Mesangial cell (primary cell): ENCODE data around the gene RNU1-3. TPM values are rescaled to one million over a fixed set of nuclear protein-coding genes. Genes with fewer than 3 reads are reported as not detected.

Source experiments
- total RNA-seq: library from RNA; depleted of rRNA; stranded (reverse); fragments of >200 nt; gene quantifications from 2 replicates; pipeline ENCODE4 v1.2.3, GENCODE V29; 2015

Gene RNU1-3
- total RNA-seq: under 0.01 TPM in 2 replicates

DNA sequence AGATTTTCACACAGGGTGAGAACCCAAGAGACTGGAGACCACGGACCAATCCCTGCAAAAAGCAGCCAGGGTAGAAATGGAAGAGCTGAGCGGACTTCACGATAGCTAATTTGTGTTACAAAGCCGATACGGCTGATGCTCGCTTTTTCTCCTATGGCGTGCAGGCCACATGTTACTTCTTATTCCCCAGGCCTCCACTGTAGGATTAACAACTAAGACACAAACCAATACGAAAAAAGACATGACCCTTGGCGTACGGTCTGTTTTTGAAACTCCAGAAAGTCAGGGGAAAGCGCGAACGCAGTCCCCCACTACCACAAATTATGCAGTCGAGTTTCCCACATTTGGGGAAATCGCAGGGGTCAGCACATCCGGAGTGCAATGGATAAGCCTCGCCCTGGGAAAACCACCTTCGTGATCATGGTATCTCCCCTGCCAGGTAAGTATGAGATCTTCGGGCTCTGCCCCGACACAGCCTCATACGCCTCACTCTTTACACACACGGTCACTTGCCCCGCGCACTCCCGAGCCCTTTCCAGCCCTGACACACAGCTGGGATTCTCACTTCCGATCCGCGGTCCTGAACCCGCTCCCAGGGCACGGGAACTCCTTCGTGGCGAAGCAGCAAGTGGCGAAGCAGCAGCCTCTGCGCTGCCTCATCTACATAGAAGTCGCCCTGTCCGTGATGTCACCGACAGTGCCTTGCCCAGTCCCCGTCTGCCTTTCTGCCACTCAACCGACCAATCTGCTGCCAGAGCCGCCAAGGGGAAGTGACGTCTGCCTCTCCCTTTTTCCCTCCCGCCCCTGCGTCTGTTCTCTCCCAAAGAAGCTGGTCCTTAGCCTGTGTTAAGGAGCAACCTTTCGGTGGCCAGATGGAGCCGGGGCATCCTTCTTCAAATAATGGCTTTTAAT, at the start of gene RNU1-3:
TSS of gene RNU1-3 (minus strand) at position 447 of the 912 bp plus-strand sequence.

Other genes starting within 250 kb of the RNU1-3 start
- not detected in 2 replicates for gene SPATA21, start 229.5 kb downstream of the RNU1-3 start, total RNA-seq
- gene NECAP2, start 226.2 kb downstream of the RNU1-3 start, total RNA-seq: 95.5 and 100 TPM in 2 replicates
- gene RNU1-1, start 152.7 kb downstream of the RNU1-3 start, total RNA-seq: under 0.01 TPM in 2 replicates
- gene NBPF1, start 53.4 kb downstream of the RNU1-3 start, total RNA-seq: 7.2 and 12.2 TPM in 2 replicates
- gene RNU1-4, start 73.6 kb upstream of the RNU1-3 start, total RNA-seq: under 0.01 TPM in 2 replicates
- gene RNU1-2, start 229.0 kb upstream of the RNU1-3 start, total RNA-seq: under 0.01 TPM in 2 replicates